HG03520 (cell line): ENCODE measurements around the gene EPB41L4B.

ENCODE experiments used
- ATAC-seq: cut with Tn5 transposase; IDR thresholded peaks from one replicate; pipeline ENCODE4 v1.9.1; 2021; ENCODE audit warnings: mild to moderate bottlenecking, moderate library complexity; ENCODE audit not compliant: unreplicated experiment

The EPB41L4B gene

GRCh38 chr9:109270971-109271925, 49.6 kb downstream of the EPB41L4B start:
- no peak for ATAC-seq

GRCh38 chr9:109270441-109270840, 50.4 kb downstream of the EPB41L4B start:
- ATAC-seq, result no peak

GRCh38 chr9:109269839-109270238, 51.0 kb downstream of the EPB41L4B start:
- ATAC-seq, result no peak

DNA sequence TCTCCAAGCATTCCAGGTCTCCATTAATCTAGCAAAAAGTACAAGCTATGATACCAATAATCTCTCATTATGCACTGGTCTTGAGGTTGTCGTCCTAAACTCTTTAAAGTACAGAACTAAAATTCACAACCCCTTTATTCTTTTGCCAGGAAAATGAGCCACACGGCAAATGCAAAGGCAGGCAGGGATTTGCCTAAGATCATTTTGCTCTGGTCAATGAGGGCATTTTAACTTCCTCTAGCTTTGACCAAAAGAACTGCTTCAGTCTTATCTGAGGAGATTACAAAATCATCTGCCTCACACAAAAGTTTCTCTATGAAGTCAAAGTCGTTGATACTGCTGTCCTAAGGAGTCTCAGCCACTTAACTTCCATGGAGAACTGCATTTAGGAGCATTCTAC, 51.8 kb downstream of the EPB41L4B start:
- ATAC-seq, result no peak

GRCh38 chr9:109267555-109267954, 53.3 kb downstream of the EPB41L4B start:
- ATAC-seq, result no peak

GRCh38 chr9:109264877-109265587, 55.8 kb downstream of the EPB41L4B start:
- ATAC-seq, result no peak

DNA sequence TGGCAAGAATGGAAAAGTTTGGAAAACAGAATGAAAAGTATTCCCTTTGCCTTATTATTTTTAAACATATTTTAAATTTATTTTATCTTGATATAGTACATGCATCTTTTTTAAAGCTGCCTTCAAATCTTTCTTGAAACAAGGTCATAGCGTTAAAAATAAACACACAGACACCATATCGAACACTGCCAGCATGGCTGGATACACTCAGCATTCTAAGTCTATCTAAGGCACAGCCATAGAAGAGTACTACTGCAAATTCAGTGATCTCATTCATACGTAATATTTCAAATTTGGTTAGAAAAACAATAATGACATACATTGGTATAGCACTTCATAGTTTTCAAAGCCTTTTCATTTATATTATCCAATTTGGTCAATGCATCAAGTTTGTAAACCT, 57.5 kb downstream of the EPB41L4B start:
- no peak for ATAC-seq

DNA sequence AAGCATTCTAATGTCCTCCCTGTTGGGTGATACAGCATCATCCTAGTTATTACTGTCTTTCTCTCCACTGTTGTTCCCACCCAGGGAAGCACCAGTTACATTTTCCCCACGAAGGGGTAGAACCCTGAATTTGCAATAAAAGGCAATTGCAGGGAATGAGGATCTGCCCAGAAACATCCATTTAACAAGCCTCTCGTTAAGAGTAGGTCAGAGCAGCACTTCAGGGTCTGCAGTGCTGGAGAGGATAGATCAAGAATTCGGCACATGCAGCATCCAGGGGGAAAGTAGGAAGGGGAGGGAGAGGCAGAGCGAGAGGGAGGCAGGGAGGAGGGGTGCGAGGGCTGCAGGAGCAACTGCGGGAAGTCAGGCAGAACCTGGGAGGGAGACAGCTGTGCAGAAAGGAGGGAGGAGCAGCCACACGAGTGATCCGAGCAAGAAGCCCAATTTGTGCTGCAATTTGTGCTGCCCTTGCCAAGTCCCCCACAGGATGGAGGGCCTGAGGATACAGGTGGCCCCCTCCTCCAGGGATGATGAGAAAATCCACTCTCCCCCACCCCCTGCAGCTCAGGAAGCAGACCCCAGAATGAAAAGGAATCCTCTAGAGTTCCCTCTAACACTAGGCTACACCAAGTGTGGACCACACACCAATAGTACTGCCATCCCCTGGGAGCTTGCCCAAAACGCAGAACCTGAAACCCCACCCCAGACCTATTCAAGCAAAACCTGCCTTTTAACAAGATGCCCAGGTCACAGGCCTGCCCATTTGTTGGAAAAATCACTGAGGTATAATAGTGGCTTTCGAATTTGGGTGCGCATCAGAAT, 62.2 kb downstream of the EPB41L4B start:
- no peak for ATAC-seq

GRCh38 chr9:109256336-109256735, 64.5 kb downstream of the EPB41L4B start:
- no peak for ATAC-seq

GRCh38 chr9:109255394-109255793, 65.5 kb downstream of the EPB41L4B start:
- no peak for ATAC-seq

- no peak for ATAC-seq
These were observed 66.5 kb downstream of the EPB41L4B start for GRCh38 chr9:109254317-109254716.

GRCh38 chr9:109253637-109254284, 67.1 kb downstream of the EPB41L4B start:
- ATAC-seq, result no peak

GRCh38 chr9:109253241-109253636, 67.6 kb downstream of the EPB41L4B start:
- ATAC-seq, result no peak

GRCh38 chr9:109252291-109252690, 68.6 kb downstream of the EPB41L4B start:
- no peak for ATAC-seq

DNA sequence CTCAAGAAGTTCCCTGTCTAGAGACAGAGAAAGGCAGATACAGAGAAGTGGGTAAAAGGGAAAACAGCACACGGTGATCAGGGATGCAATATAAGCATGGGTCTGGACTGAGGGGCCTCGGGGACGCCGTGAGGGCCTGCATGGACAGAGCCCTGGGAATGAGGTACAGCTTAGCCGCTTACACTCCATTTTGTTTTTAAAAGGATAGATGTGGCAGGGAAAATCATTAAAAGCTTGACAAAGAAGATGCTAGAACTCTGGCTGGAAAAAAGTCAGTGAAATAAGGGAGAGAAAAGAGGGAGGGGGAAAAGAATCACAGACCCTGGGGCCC, 69.1 kb downstream of the EPB41L4B start:
- ATAC-seq, result no peak

DNA sequence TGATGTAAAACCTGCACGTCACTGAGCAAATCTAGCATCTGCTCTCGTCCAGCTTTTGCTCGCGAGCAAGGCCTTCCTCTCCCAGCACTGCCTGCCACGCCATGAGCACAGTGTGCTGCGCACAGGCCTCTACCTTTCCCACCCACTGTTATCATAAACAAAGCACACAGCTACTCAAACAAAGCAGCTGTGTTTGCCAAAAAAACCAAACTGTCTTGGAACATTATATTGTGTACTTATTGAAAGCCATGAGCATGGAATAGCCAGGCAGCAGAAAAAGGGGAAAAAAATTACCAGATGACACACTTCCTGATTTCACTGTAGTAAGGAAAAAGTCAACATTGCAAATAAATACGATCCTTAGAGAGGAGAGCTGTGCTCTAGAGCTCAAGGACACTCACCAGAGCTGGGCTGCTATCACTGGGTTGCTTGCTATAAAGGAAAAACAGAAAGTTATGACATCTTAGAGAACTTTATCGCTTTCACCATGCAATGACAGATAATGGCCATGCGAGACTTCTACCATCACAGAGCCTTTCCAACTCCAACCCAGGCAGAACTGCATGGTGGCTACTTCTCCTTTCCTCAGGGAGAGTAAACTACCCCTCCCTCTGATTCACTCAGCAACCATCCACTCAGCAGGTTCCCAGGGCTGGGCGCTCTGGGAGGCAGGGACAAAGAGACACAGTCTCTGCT, 69.6 kb downstream of the EPB41L4B start:
- ATAC-seq, result no peak

DNA sequence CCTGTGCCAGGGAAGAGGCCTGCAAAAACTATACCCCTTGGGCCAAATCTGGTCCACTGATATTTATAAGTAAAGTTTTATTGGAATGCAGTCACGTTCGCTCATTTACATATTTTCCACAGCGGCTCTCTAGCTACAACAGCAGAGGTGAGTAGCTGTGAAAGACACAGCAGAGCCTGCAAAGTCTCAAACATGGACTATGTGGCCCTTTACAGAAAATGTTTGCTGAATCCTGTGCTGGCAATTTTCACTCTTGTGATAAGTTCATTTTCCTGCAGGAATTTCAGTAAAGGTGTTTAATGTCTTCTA, 70.1 kb downstream of the EPB41L4B start:
- ATAC-seq, result no peak

DNA sequence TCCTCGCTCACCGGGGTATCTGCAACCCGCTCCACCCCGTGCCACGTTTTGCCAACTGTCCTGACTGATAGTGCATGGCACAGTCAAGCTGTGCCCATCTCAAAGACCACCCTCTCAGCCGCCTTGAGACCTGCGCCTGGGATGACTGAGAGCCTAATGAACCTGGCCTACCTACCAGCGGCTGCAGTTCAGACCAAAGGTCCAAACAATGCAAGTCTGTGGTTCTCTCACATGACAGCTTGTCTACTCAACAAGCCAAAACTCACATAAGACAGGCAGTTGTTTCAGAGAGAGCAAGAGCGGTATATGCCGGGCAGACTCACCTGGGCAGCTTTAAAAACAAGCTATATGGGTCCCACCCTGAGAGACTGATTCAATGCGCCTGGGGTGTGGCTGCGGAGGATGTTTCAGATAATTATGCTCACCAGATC, 70.5 kb downstream of the EPB41L4B start:
- ATAC-seq, result no peak

- ATAC-seq, result no peak
These were observed 71.2 kb downstream of the EPB41L4B start for GRCh38 chr9:109249615-109250014.

DNA sequence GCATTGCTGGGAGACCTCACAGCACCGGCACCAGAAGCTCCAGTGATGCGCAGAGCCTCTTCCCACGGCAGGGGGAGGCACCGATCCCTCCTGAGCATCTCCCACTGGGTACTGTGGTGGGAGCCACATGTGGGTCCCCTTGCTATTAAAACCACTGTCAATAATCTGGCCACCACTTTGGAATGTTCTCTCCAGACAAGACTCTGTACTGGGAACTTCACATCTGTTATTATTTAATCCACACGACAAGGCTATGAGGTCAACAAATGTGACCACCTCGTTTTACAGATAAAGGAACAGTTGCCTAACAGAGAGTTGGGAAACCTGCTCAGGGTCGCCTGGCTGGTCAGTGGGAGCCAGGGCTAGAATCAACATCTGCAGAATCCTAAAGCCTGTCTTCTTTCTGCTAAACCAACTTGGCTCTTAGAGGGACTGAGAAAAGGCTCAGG, 72.7 kb downstream of the EPB41L4B start:
- ATAC-seq, result no peak
